ENCODE measurements around the gene SPARCL1.

DNA sequence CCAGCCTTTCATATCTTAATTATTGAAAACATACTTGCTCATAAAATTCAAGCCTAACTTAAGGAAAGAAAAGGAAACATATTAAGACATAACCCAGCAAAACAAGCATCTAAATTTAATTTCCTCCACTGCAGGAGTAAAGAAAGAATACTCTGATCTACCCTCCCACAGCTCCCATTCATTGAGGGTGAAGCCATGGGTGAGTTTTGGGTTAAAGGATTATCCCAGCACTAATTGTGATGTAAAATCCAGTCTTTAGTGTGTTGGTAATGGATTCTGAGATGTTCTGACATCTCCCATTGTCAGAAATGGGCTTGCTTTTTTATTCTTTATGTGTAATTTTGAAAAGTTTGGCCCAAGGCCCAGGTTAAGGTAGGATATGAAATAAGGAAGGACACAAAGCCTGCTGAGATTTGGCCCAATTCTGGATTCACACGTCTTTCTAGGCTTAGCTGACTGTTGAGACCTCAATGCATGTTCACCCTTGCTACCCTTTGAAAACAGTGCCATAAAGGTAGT lies 50.4 kb downstream of the SPARCL1 start:
- TF ChIP-seq, protein P1, sequence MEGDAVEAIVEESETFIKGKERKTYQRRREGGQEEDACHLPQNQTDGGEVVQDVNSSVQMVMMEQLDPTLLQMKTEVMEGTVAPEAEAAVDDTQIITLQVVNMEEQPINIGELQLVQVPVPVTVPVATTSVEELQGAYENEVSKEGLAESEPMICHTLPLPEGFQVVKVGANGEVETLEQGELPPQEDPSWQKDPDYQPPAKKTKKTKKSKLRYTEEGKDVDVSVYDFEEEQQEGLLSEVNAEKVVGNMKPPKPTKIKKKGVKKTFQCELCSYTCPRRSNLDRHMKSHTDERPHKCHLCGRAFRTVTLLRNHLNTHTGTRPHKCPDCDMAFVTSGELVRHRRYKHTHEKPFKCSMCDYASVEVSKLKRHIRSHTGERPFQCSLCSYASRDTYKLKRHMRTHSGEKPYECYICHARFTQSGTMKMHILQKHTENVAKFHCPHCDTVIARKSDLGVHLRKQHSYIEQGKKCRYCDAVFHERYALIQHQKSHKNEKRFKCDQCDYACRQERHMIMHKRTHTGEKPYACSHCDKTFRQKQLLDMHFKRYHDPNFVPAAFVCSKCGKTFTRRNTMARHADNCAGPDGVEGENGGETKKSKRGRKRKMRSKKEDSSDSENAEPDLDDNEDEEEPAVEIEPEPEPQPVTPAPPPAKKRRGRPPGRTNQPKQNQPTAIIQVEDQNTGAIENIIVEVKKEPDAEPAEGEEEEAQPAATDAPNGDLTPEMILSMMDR (IDR thresholded peaks at IDR 0.05; ENCODE audit: low read length) = no peak
- TF ChIP-seq EZH2 (IDR thresholded peaks at IDR 0.05; ENCODE audit: borderline replicate concordance, low read length) = no peak

All from OCI-LY1 (cell line).